GM23248 (cell line): ENCODE measurements around the gene IFNA1.

ENCODE experiments used
- EZH2 ChIP-seq: fragments of 200-600 bp; sonication (generic); IDR thresholded peaks from 2 replicates; pipeline ENCODE4 v1.6.1; 2018; ENCODE audit warnings: antibody characterized with exemption, mild to moderate bottlenecking; ENCODE audit not compliant: insufficient read depth, poor library complexity, severe bottlenecking
- EZH2phosphoT487 ChIP-seq: fragments of 200-600 bp; sonication (generic); IDR thresholded peaks from 2 replicates; pipeline ENCODE4 v1.6.1; 2018; ENCODE audit warnings: antibody characterized with exemption, moderate library complexity, mild to moderate bottlenecking, low read depth; ENCODE audit not compliant: insufficient read depth

- TF ChIP-seq EZH2 (no peak), EZH2phosphoT487 (no peak)
These were observed 37.2 kb downstream of the IFNA1 start for GRCh38 chr9:21477466-21477865.
